ENCODE results near the gene GNG2.

DNA sequence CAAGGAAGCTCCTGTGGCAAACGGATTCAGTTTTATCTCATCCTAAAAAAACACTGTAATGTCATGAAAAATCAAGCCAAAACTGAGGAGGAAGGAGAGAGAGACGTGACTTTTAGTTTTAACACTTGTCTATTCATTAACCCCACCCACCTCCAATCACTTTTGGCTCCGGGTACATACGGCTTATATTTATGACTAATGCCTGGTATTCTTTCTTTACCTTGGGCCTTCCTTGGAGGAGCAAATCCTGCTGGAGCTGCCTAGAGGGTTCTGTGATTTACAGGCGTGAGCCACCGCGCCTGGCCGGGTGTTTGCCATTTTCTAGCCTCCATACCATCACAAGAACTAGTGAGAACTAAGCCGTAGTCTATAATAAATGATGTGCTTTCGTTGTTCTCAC, 68.2 kb downstream of the GNG2 start:
- TF ChIP-seq, protein P1, sequence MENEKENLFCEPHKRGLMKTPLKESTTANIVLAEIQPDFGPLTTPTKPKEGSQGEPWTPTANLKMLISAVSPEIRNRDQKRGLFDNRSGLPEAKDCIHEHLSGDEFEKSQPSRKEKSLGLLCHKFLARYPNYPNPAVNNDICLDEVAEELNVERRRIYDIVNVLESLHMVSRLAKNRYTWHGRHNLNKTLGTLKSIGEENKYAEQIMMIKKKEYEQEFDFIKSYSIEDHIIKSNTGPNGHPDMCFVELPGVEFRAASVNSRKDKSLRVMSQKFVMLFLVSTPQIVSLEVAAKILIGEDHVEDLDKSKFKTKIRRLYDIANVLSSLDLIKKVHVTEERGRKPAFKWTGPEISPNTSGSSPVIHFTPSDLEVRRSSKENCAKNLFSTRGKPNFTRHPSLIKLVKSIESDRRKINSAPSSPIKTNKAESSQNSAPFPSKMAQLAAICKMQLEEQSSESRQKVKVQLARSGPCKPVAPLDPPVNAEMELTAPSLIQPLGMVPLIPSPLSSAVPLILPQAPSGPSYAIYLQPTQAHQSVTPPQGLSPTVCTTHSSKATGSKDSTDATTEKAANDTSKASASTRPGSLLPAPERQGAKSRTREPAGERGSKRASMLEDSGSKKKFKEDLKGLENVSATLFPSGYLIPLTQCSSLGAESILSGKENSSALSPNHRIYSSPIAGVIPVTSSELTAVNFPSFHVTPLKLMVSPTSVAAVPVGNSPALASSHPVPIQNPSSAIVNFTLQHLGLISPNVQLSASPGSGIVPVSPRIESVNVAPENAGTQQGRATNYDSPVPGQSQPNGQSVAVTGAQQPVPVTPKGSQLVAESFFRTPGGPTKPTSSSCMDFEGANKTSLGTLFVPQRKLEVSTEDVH (IDR thresholded peaks at IDR 0.05; ENCODE audit: low read depth, partially characterized antibody) = no peak
- TF ChIP-seq BHLHE40 (IDR thresholded peaks at IDR 0.05; ENCODE audit: borderline replicate concordance in 1 of 2, low read depth in 2 of 2, low read length in 1 of 2) = no peak
- TF ChIP-seq, protein P2, sequence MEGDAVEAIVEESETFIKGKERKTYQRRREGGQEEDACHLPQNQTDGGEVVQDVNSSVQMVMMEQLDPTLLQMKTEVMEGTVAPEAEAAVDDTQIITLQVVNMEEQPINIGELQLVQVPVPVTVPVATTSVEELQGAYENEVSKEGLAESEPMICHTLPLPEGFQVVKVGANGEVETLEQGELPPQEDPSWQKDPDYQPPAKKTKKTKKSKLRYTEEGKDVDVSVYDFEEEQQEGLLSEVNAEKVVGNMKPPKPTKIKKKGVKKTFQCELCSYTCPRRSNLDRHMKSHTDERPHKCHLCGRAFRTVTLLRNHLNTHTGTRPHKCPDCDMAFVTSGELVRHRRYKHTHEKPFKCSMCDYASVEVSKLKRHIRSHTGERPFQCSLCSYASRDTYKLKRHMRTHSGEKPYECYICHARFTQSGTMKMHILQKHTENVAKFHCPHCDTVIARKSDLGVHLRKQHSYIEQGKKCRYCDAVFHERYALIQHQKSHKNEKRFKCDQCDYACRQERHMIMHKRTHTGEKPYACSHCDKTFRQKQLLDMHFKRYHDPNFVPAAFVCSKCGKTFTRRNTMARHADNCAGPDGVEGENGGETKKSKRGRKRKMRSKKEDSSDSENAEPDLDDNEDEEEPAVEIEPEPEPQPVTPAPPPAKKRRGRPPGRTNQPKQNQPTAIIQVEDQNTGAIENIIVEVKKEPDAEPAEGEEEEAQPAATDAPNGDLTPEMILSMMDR (IDR thresholded peaks at IDR 0.05 in 2 of 3, conservative IDR thresholded peaks at IDR 0.05 in 1 of 3; ENCODE audit: control insufficient read depth in 2 of 3, extremely low read depth in 1 of 3, insufficient read depth in 1 of 3, low read depth in 3 of 3, low read length in 3 of 3) = no peak
- TF ChIP-seq POLR2AphosphoS2 (IDR thresholded peaks at IDR 0.05; ENCODE audit: low read depth, low read length) = no peak
- TF ChIP-seq ZSCAN29 (IDR thresholded peaks at IDR 0.05) = no peak
- no peak for TF ChIP-seq EZH2 (IDR thresholded peaks at IDR 0.05; ENCODE audit: borderline replicate concordance, control insufficient read depth, low read depth, low read length)
- TF ChIP-seq POLR2A (IDR thresholded peaks at IDR 0.05; ENCODE audit: low read depth, low read length) = no peak
- no peak for TF ChIP-seq CBX3 (IDR thresholded peaks at IDR 0.05; ENCODE audit: borderline replicate concordance, low read depth)
- no peak for TF ChIP-seq TAF1 (IDR thresholded peaks at IDR 0.05; ENCODE audit: borderline replicate concordance, low read depth, low read length)
